OCI-LY7 (cell line): Measurements from ENCODE around the gene NOP9. TPM values are rescaled to one million over a fixed set of nuclear protein-coding genes. Genes with fewer than 3 reads are reported as not detected.

Source experiments
- BruUV-seq: library from RNA; stranded (reverse); fragments of 400-500 nt; replicated peaks from 2 replicates; lab custom pipeline; 2021; lab: Mats Ljungman, UMichigan
- CTCF ChIA-PET: fragments of 300-600 bp; sonication (Branson Sonifier 250); formaldehyde crosslinking; loops from one replicate; lab custom pipeline; 2022; ENCODE audit warnings: antibody characterized with exemption; ENCODE audit not compliant: unreplicated experiment; lab: Charles Lee
- POLR2A ChIA-PET: fragments of 300-600 bp; sonication (Branson Sonifier 250); formaldehyde crosslinking; loops from one replicate; lab custom pipeline; 2022; ENCODE audit warnings: antibody characterized with exemption; lab: Charles Lee
- DNase-seq: peaks from one replicate; pipeline ENCODE4 v3.0.0-alpha.2; 2015; ENCODE audit warnings: low spot score
- H2AFZ ChIP-seq: fragments of 200-600 bp; sonication (generic), shearing (Covaris generic); 2 replicates; pipeline ENCODE4 v1.6.1; 2014; ENCODE audit warnings: mild to moderate bottlenecking, antibody characterized with exemption, low read length, moderate library complexity
- H3K27ac ChIP-seq: fragments of 200-600 bp; sonication (generic); 2 replicates; pipeline ENCODE4 v1.5.1; 2014; ENCODE audit warnings: mixed run types, low read depth, mild to moderate bottlenecking, moderate library complexity, low read length, inconsistent platforms; ENCODE audit not compliant: poor library complexity, severe bottlenecking
- H3K36me3 ChIP-seq: fragments of 200-600 bp; sonication (generic); 2 replicates; pipeline ENCODE4 v1.6.1; 2014; ENCODE audit warnings: mild to moderate bottlenecking, antibody characterized with exemption, low read length, moderate library complexity, mixed read lengths; ENCODE audit not compliant: insufficient read depth
- H3K4me1 ChIP-seq: fragments of 200-600 bp; sonication (generic); 2 replicates; pipeline ENCODE4 v1.5.1; 2014; ENCODE audit warnings: mild to moderate bottlenecking, low read length; ENCODE audit not compliant: insufficient read depth, poor library complexity, severe bottlenecking
- H3K4me2 ChIP-seq: fragments of 200-600 bp; sonication (generic); 2 replicates; pipeline ENCODE4 v1.6.1; 2014; ENCODE audit warnings: mild to moderate bottlenecking, low read length
- H3K4me3 ChIP-seq: fragments of 200-600 bp; sonication (generic); 2 replicates; pipeline ENCODE4 v1.5.1; 2014; ENCODE audit warnings: mild to moderate bottlenecking, low read depth, low read length; ENCODE audit not compliant: poor library complexity, severe bottlenecking
- H3K79me2 ChIP-seq: fragments of 200-600 bp; sonication (generic); 2 replicates; pipeline ENCODE4 v1.6.1; 2016; ENCODE audit warnings: low read depth, mild to moderate bottlenecking, low read length, moderate library complexity, mixed read lengths; ENCODE audit not compliant: insufficient read depth
- H3K9me2 ChIP-seq: fragments of 200-600 bp; sonication (generic); 2 replicates; pipeline ENCODE4 v1.6.1; 2016; ENCODE audit warnings: mild to moderate bottlenecking, low read length, mixed read lengths; ENCODE audit not compliant: insufficient read depth
- H3K9me3 ChIP-seq: fragments of 200-600 bp; sonication (generic); 2 replicates; pipeline ENCODE4 v1.6.1; 2014; ENCODE audit warnings: mild to moderate bottlenecking, mixed run types, low read length, mixed read lengths
- H4K20me1 ChIP-seq: fragments of 200-600 bp; sonication (generic); 2 replicates; pipeline ENCODE4 v1.6.1; 2014; ENCODE audit warnings: mild to moderate bottlenecking, antibody characterized with exemption, low read length, moderate library complexity, mixed read lengths; ENCODE audit not compliant: insufficient read depth
- CTCF ChIP-seq: fragments of 200-600 bp; sonication (generic); conservative IDR thresholded peaks from 2 replicates; pipeline ENCODE4 v1.5.1; 2014; ENCODE audit warnings: mild to moderate bottlenecking, antibody characterized with exemption, low read length, moderate library complexity, mixed read lengths
- EZH2phosphoT487 ChIP-seq: fragments of 200-600 bp; sonication (generic); IDR thresholded peaks from 2 replicates; pipeline ENCODE4 v1.6.1; 2018; ENCODE audit warnings: low read depth, borderline replicate concordance, mild to moderate bottlenecking, mixed run types, antibody characterized with exemption, low read length, moderate library complexity, mixed read lengths
- intact Hi-C: fragments of 100-400 bp; cut with micrococcal nuclease; formaldehyde crosslinking; loops from one replicate; pipeline ENCODE4 v1.10.0; 2022; ENCODE audit not compliant: unreplicated experiment
- total RNA-seq, 2 experiments: library from RNA; depleted of rRNA in 1 of 2; stranded (reverse); fragments of >200 nt in 1 of 2; shearing (Covaris generic) in 1 of 2; gene quantifications; 2 replicates each; pipeline ENCODE4 v1.2.3, GENCODE V29; 2014 to 2022

Gene NOP9
- total RNA-seq, 2 experiments from 2014 or later: 33.2 to 52.6 TPM

DNA sequence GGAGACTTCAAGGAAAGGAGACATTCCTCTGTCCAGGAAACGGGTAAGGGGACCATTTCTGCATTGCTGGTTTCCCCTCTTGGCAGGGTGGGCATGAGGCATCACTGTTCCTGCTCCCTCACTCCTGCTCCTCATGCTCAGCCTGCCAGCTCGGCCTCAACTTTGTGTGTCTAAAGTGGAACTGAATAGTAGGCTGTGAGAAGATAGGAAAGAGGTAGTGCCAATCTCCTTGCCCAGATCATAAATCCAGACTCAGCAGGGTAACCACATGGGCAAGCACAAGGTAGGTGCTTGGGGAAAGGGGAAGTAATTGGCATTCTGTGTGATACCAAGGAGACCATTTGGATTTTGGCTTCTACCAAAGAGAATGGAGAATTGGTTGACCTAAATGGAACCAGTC is 14.3 kb downstream of the NOP9 start:
- H3K4me1 ChIP-seq: peaks cover 38% of the 10 kb centered on the region
- H3K9me3 ChIP-seq: no peaks in the 10 kb centered on the region
- no peak overlapping the region for H2AFZ ChIP-seq
- intact Hi-C loops: no loop called here
- no peaks in the 10 kb centered on the region for H3K9me2 ChIP-seq
- ChIA-PET POLR2A (no interaction called here), CTCF (no interaction called here)
- no peak overlapping the region for H3K27ac ChIP-seq
- no peaks in the 10 kb centered on the region for H3K79me2 ChIP-seq
- no peak overlapping the region for H3K4me2 ChIP-seq
- no peak for TF ChIP-seq CTCF
- no peak for TF ChIP-seq EZH2phosphoT487
- H4K20me1 ChIP-seq: no peaks in the 10 kb centered on the region
- BruUV-seq: no TSS peak
- DNase-seq: no peak
- no peak overlapping the region for H3K4me3 ChIP-seq
- H3K36me3 ChIP-seq: peaks cover 49% of the 10 kb centered on the region

GRCh38 chr14:24314377-24315193 is 14.9 kb downstream of the NOP9 start:
- Histone ChIP-seq H3K4me3 (no peak overlapping the region), H4K20me1 (no peaks in the 10 kb centered on the region), H3K4me1 (peaks cover 38% of the 10 kb centered on the region), H3K27ac (no peak overlapping the region), H3K4me2 (no peak overlapping the region), H3K9me3 (no peaks in the 10 kb centered on the region), H3K79me2 (no peaks in the 10 kb centered on the region), H2AFZ (no peak overlapping the region), H3K36me3 (peaks cover 42% of the 10 kb centered on the region), H3K9me2 (no peaks in the 10 kb centered on the region)
- intact Hi-C loops: no loop called here
- no TSS peak for BruUV-seq
- DNase-seq: no peak
- CTCF ChIA-PET: no interaction called here
- POLR2A ChIA-PET: no interaction called here
- TF ChIP-seq EZH2phosphoT487 (no peak), CTCF (no peak)

- no peak for DNase-seq
- CTCF ChIA-PET: no interaction called here
- Histone ChIP-seq H2AFZ (no peak overlapping the region), H4K20me1 (no peaks in the 10 kb centered on the region), H3K9me3 (no peaks in the 10 kb centered on the region), H3K79me2 (no peaks in the 10 kb centered on the region), H3K9me2 (no peaks in the 10 kb centered on the region), H3K27ac (no peak overlapping the region), H3K4me2 (no peak overlapping the region), H3K36me3 (peaks cover 35% of the 10 kb centered on the region), H3K4me3 (no peak overlapping the region), H3K4me1 (peaks cover 34% of the 10 kb centered on the region)
- no TSS peak for BruUV-seq
- intact Hi-C loops: no loop called here
- TF ChIP-seq CTCF (no peak), EZH2phosphoT487 (no peak)
- POLR2A ChIA-PET: no interaction called here
These were observed 15.7 kb downstream of the NOP9 start for GRCh38 chr14:24315243-24315806.
